CD14-positive monocyte (primary cell): ENCODE data around the gene GSTCD. TPM values are rescaled to one million over a fixed set of nuclear protein-coding genes. Genes with fewer than 3 reads are reported as not detected.

ENCODE experiments used
- DNase-seq, 3 donors: peaks; one replicate each; pipeline ENCODE4 v3.0.0-alpha.2; 2011 to 2022
- H2AFZ ChIP-seq: 2 replicates; pipeline ENCODE4 v1.6.0; 2012; ENCODE audit warnings: mild to moderate bottlenecking, low read depth, low read length, inconsistent platforms; ENCODE audit not compliant: insufficient read depth, poor library complexity, severe bottlenecking
- H3K27ac ChIP-seq, 2 donors: 1 replicate in 1 of 2; 2 replicates in 1 of 2; pipeline ENCODE4 v1.5.1; 2012 to 2013; ENCODE audit warnings: low read length in 2 of 2, control low read depth in 1 of 2, inconsistent platforms in 1 of 2, low read depth in 1 of 2, mild to moderate bottlenecking in 1 of 2
- H3K27me3 ChIP-seq, 2 donors: one replicate each; pipeline versions ENCODE4 v1.6.0 to v1.6.1; 2011 to 2013; ENCODE audit warnings: low read length in 2 of 2; ENCODE audit not compliant: control insufficient read depth in 2 of 2, insufficient read depth in 2 of 2
- H3K36me3 ChIP-seq, 2 donors: replicated peaks in 1 of 2; 1 replicate in 1 of 2; 2 replicates in 1 of 2; pipeline versions ENCODE4 v1.5.1 to v1.6.1; 2012 to 2013; ENCODE audit warnings: low read length in 2 of 2, control low read depth in 1 of 2, inconsistent platforms in 1 of 2, mild to moderate bottlenecking in 1 of 2; ENCODE audit not compliant: insufficient read depth in 2 of 2, control insufficient read depth in 1 of 2
- H3K4me1 ChIP-seq, 2 donors: 1 replicate in 1 of 2; 2 replicates in 1 of 2; pipeline versions ENCODE4 v1.5.1 to v1.6.1; 2012 to 2013; ENCODE audit warnings: low read length in 2 of 2, control low read depth in 1 of 2, inconsistent platforms in 1 of 2, mild to moderate bottlenecking in 1 of 2, moderate library complexity in 1 of 2; ENCODE audit not compliant: insufficient read depth in 2 of 2, control insufficient read depth in 1 of 2
- H3K4me2 ChIP-seq: replicated peaks from 2 replicates; pipeline ENCODE3; 2012; ENCODE audit warnings: low read length, moderate library complexity, mild to moderate bottlenecking; ENCODE audit not compliant: poor library complexity, severe bottlenecking; ENCODE audit errors: extremely low read depth
- H3K4me3 ChIP-seq, 3 experiments: fragments of 200-600 bp in 1 of 3; sonication (generic) in 1 of 3; replicated peaks in 1 of 3; 1 replicate in 2 of 3; 2 replicates in 1 of 3; pipeline ENCODE4 v1.5.1; 2011 to 2013; ENCODE audit warnings: low read length in 3 of 3, mild to moderate bottlenecking in 3 of 3, control low read depth in 2 of 3, low read depth in 2 of 3, inconsistent platforms in 1 of 3, moderate library complexity in 1 of 3
- H3K79me2 ChIP-seq: 2 replicates; pipeline ENCODE4 v1.6.0; 2012; ENCODE audit warnings: mild to moderate bottlenecking, control low read depth, inconsistent platforms, low read length, moderate library complexity; ENCODE audit not compliant: insufficient read depth
- H3K9ac ChIP-seq: 2 replicates; pipeline ENCODE4 v1.6.0; 2017; ENCODE audit warnings: low read length, mild to moderate bottlenecking; ENCODE audit not compliant: insufficient read depth, poor library complexity, severe bottlenecking
- H3K9me3 ChIP-seq, 2 donors: replicated peaks in 1 of 2; 1 replicate in 1 of 2; 2 replicates in 1 of 2; pipeline versions ENCODE4 v1.5.1 to v1.6.1; 2012 to 2013; ENCODE audit warnings: low read length in 2 of 2, control low read depth in 1 of 2; ENCODE audit not compliant: control insufficient read depth in 1 of 2, insufficient read depth in 1 of 2
- H4K20me1 ChIP-seq: 2 replicates; pipeline ENCODE4 v1.6.0; 2012; ENCODE audit warnings: mild to moderate bottlenecking, low read length, control low read depth, moderate library complexity; ENCODE audit not compliant: insufficient read depth
- H3K27ac Mint-ChIP-seq, 7 donors: one replicate each; pipeline ENCODE4 v1.8.0; 2020; ENCODE audit warnings: mild to moderate bottlenecking in 7 of 7, mixed read lengths in 7 of 7, moderate library complexity in 6 of 7, inconsistent platforms in 2 of 7
- H3K27me3 Mint-ChIP-seq, 3 donors: one replicate each; pipeline ENCODE4 v1.8.0; 2021 to 2022; ENCODE audit warnings: low read depth in 3 of 3, mild to moderate bottlenecking in 3 of 3, mixed read lengths in 3 of 3, moderate library complexity in 3 of 3, inconsistent platforms in 1 of 3
- H3K36me3 Mint-ChIP-seq, 2 donors: one replicate each; pipeline ENCODE4 v1.8.0; 2020; ENCODE audit warnings: mixed read lengths in 2 of 2, inconsistent platforms in 1 of 2, mild to moderate bottlenecking in 1 of 2
- H3K4me1 Mint-ChIP-seq: one replicate; pipeline ENCODE4 v1.8.0; 2020; ENCODE audit warnings: mild to moderate bottlenecking, mixed read lengths
- H3K4me3 Mint-ChIP-seq, 2 donors: one replicate each; pipeline ENCODE4 v1.8.0; 2020; ENCODE audit warnings: mild to moderate bottlenecking in 2 of 2, mixed read lengths in 2 of 2, moderate library complexity in 1 of 2
- H3K9me3 Mint-ChIP-seq, 7 donors: one replicate each; pipeline ENCODE4 v1.8.0; 2020 to 2022; ENCODE audit warnings: mixed read lengths in 7 of 7, mild to moderate bottlenecking in 6 of 7, moderate library complexity in 6 of 7, inconsistent platforms in 2 of 7
- CTCF ChIP-seq: fragments of 200-600 bp; IDR thresholded peaks from one replicate; pipeline ENCODE4 v1.8.0; 2022; ENCODE audit warnings: antibody characterized with exemption, mild to moderate bottlenecking
- WGBS: methylation state at CpG from one replicate; pipeline ENCODE4 v1.1.5; 2013; ENCODE audit warnings: missing lambda C conversion rate; ENCODE audit not compliant: insufficient coverage; 5-methylcytosine and 5-hydroxymethylcytosine counted together
- intact Hi-C, 2 donors: fragments of 100-400 bp; cut with micrococcal nuclease; formaldehyde crosslinking; loops; one replicate each; pipeline versions ENCODE4 v1.15.0 to v1.15.1; 2023
- polyA plus RNA-seq, 3 donors: library from polyadenylated mRNA; depleted of rRNA in 1 of 3; unstranded in 2 of 3; stranded (reverse) in 1 of 3; fragments of 300-500 nt in 2 of 3; fragments of >200 nt in 1 of 3; fragmentation: Illumina TruSeq in 2 of 3; gene quantifications; 1 replicate in 2 of 3; 2 replicates in 1 of 3; pipeline ENCODE4 v1.2.3, GENCODE V29; 2012 to 2021

Gene GSTCD
- polyA plus RNA-seq, 3 donors: 0.93 to 1.5 (median 1.2) TPM

- no peak overlapping the region for H3K9ac ChIP-seq
- TF ChIP-seq CTCF: no peak
- H3K79me2 ChIP-seq: no peaks in the 10 kb centered on the region
- no peak for DNase-seq
- no peaks in the 10 kb centered on the region for H3K9me3 ChIP-seq
- H2AFZ ChIP-seq: no peak overlapping the region
- H3K27me3 ChIP-seq: no peaks in the 10 kb centered on the region
- no peak overlapping the region for H3K4me3 Mint-ChIP-seq
- H4K20me1 ChIP-seq: no peaks in the 10 kb centered on the region
- peaks cover 0 to 2% (median 0%) of the 10 kb centered on the region in 3 donors for H3K27me3 Mint-ChIP-seq
- peaks cover 0 to 3% of the 10 kb centered on the region in 2 donors for H3K36me3 Mint-ChIP-seq
- intact Hi-C loops: no loop called here
- no peak overlapping the region for H3K4me2 ChIP-seq
- H3K9me3 Mint-ChIP-seq: no peaks in the 10 kb centered on the region
- no peak overlapping the region for H3K4me3 ChIP-seq
- no peaks in the 10 kb centered on the region for H3K36me3 ChIP-seq
- H3K4me1 Mint-ChIP-seq: no peaks in the 10 kb centered on the region
- no peak overlapping the region for H3K27ac Mint-ChIP-seq
- H3K27ac ChIP-seq: no peak overlapping the region
- no peaks in the 10 kb centered on the region for H3K4me1 ChIP-seq
- no CpG with 5 or more reads among the region's 1 CpG for WGBS
Measured at GRCh38 chr4:105805501-105806120, 97.0 kb downstream of the GSTCD start.

GRCh38 chr4:105807496-105807895 is 98.9 kb downstream of the GSTCD start:
- no peak overlapping the region for H3K4me2 ChIP-seq
- no peaks in the 10 kb centered on the region for H3K27me3 Mint-ChIP-seq
- H2AFZ ChIP-seq: no peak overlapping the region
- no peaks in the 10 kb centered on the region for H3K79me2 ChIP-seq
- H3K9ac ChIP-seq: no peak overlapping the region
- no peaks in the 10 kb centered on the region for H3K4me1 Mint-ChIP-seq
- H3K9me3 Mint-ChIP-seq: peaks cover 0 to 1% (median 0%) of the 10 kb centered on the region in 7 donors
- intact Hi-C loops: no loop called here
- peaks cover 0 to 4% of the 10 kb centered on the region in 2 donors for H3K36me3 Mint-ChIP-seq
- WGBS: no CpG with 5 or more reads among the region's 2 CpGs
- H3K36me3 ChIP-seq: no peaks in the 10 kb centered on the region
- H3K4me1 ChIP-seq: no peaks in the 10 kb centered on the region
- no peaks in the 10 kb centered on the region for H3K27me3 ChIP-seq
- no peak for DNase-seq
- no peaks in the 10 kb centered on the region for H4K20me1 ChIP-seq
- H3K27ac Mint-ChIP-seq: no peak overlapping the region
- H3K4me3 Mint-ChIP-seq: no peak overlapping the region
- TF ChIP-seq CTCF: no peak
- no peaks in the 10 kb centered on the region for H3K9me3 ChIP-seq
- H3K27ac ChIP-seq: no peak overlapping the region
- no peak overlapping the region for H3K4me3 ChIP-seq
